Epidermal melanocyte (primary cell): Measurements from ENCODE around the gene PCNX1.
"Not testable (repeated sequence)": the region's sequence is repeated elsewhere in the genome, so short reads cannot be mapped to it uniquely, and the experiment has no call there.

ENCODE experiments used
- DNase-seq: peaks from one replicate; pipeline ENCODE4 v3.0.0; 2011; ENCODE audit warnings: low spot score; ENCODE audit not compliant: insufficient read length

PCNX1 gene

GRCh38 chr14:71013551-71014192, 106.4 kb downstream of the PCNX1 start:
- DNase-seq, result no peak

GRCh38 chr14:71019917-71020316, 112.7 kb downstream of the PCNX1 start:
- DNase-seq, result not testable (repeated sequence)

- no peak for DNase-seq
Observed at GRCh38 chr14:71021347-71022011, 114.2 kb downstream of the PCNX1 start.

DNA sequence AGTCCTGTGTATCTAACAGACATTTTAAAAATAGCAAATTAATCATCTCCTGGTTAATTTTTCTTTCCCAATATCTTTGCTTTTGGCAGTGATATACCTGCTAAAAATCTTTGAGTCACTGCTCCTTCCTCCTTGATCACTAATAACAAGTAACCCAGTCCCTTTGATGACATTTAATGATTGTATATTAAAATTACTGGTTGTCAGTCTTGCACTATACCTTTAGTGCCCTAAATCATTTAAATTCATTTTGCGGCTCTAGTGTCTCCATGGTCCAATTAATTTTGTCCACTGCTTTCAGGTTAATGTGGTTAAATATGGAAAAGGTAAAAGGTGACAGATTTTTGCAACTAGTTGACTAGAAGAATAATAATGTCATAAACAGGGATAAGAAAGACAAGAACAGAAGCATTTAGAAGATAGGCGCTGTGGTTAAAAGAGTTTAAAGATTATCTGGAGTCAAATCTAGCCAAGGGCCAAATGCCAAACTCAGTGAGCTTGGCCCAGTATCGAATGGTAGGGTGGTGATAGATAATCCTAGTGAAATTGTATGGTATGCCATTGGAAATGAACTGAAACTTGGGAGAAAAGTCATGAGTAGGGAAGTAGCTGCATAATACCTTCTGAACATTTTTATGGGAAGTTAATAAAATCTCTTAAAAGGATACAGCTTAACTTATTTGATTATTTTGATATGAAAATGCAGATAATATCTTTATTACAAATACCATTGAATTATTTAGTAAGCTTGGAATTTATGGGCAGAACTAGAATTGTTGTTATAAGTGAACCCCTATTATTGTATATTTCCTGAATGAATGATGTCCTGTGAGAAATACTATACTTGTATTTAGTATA, 115.0 kb downstream of the PCNX1 start:
- no peak for DNase-seq

DNA sequence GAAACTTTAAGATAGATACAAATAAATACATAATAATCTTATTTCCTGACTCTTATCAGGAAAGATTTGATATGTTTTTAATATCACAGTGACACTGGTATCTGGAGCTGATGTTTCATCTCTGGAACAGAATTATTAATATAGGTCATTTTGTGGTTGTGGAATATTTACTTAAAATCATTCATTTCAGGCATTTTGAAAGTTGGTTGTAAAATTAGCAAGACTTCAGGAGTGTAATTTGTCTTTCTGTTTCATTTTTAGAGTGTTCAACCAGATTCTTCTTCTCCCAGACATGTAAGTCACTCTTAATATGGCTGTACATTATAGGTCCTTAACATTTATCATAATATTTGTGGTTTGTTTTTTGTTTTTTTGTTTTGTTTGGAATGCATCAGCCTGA, 115.7 kb downstream of the PCNX1 start:
- no peak for DNase-seq

DNA sequence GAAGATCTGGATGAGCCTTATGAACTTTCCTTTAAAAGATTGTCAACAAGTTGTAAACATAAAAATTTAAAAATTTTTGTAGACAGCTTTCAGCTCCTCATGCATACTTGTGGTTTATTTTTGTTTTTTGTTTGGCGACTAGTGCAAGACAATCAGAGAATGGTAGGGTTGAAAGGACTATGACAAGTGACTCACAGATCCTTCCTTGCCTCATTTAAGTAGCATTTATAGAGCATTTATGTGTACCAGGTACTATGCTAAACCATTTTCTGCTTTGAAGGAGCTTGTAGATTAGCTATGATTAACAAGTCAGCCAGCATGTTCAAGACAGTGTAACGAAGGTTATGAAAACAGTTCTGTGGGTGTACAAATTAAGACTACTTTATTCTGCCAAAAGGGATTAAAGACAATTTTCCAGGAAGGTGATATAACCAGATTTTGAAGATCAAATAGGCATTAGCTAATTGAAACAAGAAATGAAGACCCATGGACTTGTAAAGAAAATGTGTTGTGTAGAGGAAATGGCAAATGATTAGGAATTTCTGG, 122.0 kb downstream of the PCNX1 start:
- no peak for DNase-seq

DNA sequence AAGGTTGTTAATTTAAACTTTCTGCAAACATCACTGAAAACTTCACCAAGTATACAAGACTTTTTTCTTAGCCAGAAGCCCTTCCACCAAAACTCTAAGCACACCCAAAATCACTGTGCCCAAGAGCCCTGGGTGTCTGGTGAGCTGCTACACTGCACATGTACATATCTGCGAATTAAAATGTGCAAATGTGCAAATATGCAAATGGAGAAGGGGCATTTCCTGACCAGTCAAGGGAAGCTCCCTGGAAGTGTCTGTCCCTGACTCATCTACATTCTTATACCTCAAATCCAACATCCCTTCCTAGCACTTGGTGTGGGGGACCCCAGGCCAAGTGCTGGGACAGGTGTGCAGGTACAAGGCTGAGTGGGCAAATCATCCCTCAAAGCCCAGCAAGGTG, 123.7 kb downstream of the PCNX1 start:
- no peak for DNase-seq

DNA sequence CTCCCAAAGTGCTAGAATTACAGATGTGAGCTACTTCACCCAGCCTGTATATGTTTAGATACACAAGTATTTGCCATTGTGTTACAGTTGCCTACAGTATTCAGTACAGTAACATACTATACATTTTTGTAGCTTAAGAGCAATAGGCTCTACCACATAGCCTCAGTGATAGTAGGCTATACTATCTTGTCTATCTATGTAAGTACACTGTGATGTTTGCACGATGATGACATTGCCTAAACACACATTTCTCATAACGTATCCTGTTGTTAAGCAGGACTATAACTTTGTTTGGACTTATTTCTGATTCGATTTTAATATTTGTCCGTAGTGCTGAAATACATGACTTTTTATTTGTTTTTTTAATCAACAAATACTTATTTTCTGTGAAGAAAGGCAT, 129.2 kb downstream of the PCNX1 start:
- DNase-seq, result no peak

- DNase-seq, result no peak
Observed at GRCh38 chr14:71048393-71048792, 141.1 kb downstream of the PCNX1 start.

GRCh38 chr14:71049435-71050133, 142.3 kb downstream of the PCNX1 start:
- no peak for DNase-seq

DNA sequence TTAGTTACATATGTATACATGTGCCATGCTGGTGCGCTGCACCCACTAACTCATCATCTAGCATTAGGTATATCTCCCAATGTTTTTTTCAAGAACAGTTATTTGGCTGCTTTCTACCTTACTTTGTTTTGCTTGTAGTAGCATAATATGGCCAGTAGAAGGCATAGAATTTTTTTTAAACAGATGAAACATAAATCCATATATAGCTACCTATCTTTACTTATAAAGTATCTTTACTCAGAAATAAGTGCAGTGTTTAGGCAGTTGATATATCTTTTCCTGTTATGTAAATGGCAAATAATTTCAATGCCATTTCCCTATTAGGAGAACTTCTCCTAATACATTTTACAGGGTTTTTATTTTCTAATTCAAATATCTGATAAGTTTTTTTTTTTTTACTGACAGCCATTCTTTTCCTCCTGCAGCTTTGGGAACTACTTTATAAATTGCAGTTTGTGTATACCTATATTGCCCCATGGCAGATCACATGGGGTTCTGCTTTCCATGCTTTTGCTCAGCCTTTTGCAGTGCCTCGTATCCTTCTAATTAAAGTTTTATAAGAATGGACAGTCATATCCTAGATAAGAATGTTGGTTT, 143.1 kb downstream of the PCNX1 start:
- DNase-seq, result no peak

- DNase-seq, result no peak
Observed at GRCh38 chr14:71054706-71055105, 147.4 kb downstream of the PCNX1 start.

DNA sequence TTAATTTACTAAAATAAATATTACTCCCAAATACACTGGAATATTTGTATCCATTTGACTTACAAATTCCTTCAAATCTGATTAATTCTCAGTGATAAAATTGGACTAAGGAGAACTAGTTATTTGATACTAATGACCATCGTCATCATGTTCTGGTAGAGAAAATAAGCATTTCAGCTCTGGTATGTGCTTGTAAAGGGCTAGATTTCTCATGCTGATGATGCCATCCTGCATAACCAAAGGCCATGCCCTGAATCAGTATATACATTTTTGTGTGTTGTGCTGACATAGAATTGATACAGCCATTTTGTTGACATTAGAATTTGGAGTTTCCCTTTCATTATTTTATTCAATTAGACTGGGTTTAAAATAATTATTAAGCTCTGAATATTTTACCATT, 148.9 kb downstream of the PCNX1 start:
- DNase-seq, result no peak

GRCh38 chr14:71060274-71060673, 153.0 kb downstream of the PCNX1 start:
- DNase-seq, result no peak

GRCh38 chr14:71060825-71061455, 153.7 kb downstream of the PCNX1 start:
- no peak for DNase-seq

- no peak for DNase-seq
Observed at GRCh38 chr14:71061458-71061857, 154.2 kb downstream of the PCNX1 start.

- no peak for DNase-seq
Observed at GRCh38 chr14:71062581-71063303, 155.5 kb downstream of the PCNX1 start.

GRCh38 chr14:71063351-71063750, 156.1 kb downstream of the PCNX1 start:
- DNase-seq, result no peak

DNA sequence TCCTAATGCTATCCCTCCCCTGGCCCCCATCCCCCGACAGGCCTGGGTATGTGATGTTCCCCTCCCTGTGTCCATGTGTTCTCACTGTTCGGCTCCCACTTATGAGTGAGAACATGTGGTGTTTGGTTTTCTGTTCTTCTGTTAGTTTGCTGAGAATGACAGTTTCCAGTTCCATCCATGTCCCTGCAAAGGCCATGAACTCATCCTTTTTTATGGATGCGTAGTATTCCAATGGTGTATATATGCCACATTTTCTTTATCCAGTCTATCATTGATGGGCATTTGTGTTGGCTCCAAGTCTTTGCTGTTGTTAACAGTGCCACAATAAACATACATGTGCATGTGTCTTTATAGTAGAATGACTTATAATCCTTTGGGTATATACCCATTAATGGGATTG, 157.5 kb downstream of the PCNX1 start:
- DNase-seq, result not testable (repeated sequence)

DNA sequence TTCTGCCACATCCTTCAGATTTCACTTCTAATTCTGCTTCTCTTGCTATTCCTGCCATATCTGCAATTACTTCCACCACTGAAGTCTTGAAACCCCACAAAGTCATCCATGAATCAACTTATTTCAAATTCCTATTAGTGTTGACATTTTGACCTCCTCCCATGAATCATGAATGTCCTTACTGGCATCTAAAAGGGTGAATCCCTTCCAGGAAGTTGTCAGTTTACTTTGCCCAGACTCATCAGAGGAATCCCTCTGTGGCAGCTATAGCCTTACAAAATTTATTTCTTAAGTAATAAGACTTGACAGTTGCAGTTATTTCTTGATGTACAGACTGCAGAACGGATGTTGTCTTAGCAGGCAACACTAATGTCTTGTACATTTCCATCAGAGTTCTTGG, 162.9 kb downstream of the PCNX1 start:
- DNase-seq, result no peak
